Esophagus squamous epithelium (tissue), 5 donors: Measurements from ENCODE around the gene SNAI1. TPM values are rescaled to one million over a fixed set of nuclear protein-coding genes. Genes with fewer than 3 reads are reported as not detected.

Experiments
- DNase-seq: peaks from one replicate; lab custom pipeline; 2025; lab: John Stamatoyannopoulos, UW
- H3K27ac ChIP-seq, 4 donors: fragments of 200-600 bp; sonication (generic); one replicate each; pipeline ENCODE4 v1.5.1; 2016 to 2019; ENCODE audit warnings: mild to moderate bottlenecking in 1 of 4
- H3K27me3 ChIP-seq, 4 donors: fragments of 200-600 bp; sonication (generic); 1 replicate in 3 of 4; 2 replicates in 1 of 4; pipeline versions ENCODE4 v1.5.1 to v1.6.0; 2017 to 2021; ENCODE audit warnings: antibody characterized with exemption in 1 of 4
- H3K36me3 ChIP-seq, 3 donors: fragments of 200-600 bp; sonication (generic); one replicate each; pipeline ENCODE4 v1.5.1; 2016 to 2019
- H3K4me1 ChIP-seq, 3 donors: fragments of 200-600 bp; sonication (generic); one replicate each; pipeline ENCODE4 v1.5.1; 2017 to 2019
- H3K4me3 ChIP-seq, 4 donors: fragments of 200-600 bp; sonication (generic); 1 replicate in 3 of 4; 2 replicates in 1 of 4; pipeline ENCODE4 v1.5.1; 2016 to 2019; ENCODE audit warnings: mild to moderate bottlenecking in 2 of 4, moderate library complexity in 1 of 4
- H3K9me3 ChIP-seq, 3 donors: fragments of 200-600 bp; sonication (generic); one replicate each; pipeline ENCODE4 v1.5.1; 2016 to 2019
- POLR2A ChIP-seq, 4 donors: fragments of 450-650 bp; IDR thresholded peaks; one replicate each; pipeline ENCODE4 v1.6.1; 2017; ENCODE audit warnings: antibody characterized with exemption in 4 of 4, mild to moderate bottlenecking in 4 of 4, moderate library complexity in 3 of 4
- WGBS, 2 donors: methylation state at CpG; one replicate each; pipeline ENCODE4 v1.1.5; 2018; 5-methylcytosine and 5-hydroxymethylcytosine counted together
- intact Hi-C: fragments of 100-400 bp; cut with DNase I; formaldehyde crosslinking; loops from one replicate; pipeline ENCODE4 v1.15.0; 2022
- total RNA-seq, 4 donors: library from RNA; depleted of rRNA; stranded (reverse); fragments of >200 nt; gene quantifications; one replicate each; pipeline ENCODE4 v1.1.0, GENCODE V29; 2016
- TF ChIP-seq, protein P1 (sequence below), 6 experiments: fragments of 450-650 bp in 4 of 6; fragments of 200-600 bp in 2 of 6; sonication (generic) in 2 of 6; IDR thresholded peaks; one replicate each; pipeline ENCODE4 v1.5.1; 2016 to 2019; ENCODE audit warnings: antibody characterized with exemption in 6 of 6, mild to moderate bottlenecking in 4 of 6, moderate library complexity in 4 of 6
- donor health status: DM: yes; HTN: yes; CAD: no.

Gene SNAI1
- total RNA-seq: 1 to 10 TPM in 1 of 4 donors, under 1 TPM in 2, not detected in 1; 0.44 to 1.3 (median 0.75) TPM

DNA sequence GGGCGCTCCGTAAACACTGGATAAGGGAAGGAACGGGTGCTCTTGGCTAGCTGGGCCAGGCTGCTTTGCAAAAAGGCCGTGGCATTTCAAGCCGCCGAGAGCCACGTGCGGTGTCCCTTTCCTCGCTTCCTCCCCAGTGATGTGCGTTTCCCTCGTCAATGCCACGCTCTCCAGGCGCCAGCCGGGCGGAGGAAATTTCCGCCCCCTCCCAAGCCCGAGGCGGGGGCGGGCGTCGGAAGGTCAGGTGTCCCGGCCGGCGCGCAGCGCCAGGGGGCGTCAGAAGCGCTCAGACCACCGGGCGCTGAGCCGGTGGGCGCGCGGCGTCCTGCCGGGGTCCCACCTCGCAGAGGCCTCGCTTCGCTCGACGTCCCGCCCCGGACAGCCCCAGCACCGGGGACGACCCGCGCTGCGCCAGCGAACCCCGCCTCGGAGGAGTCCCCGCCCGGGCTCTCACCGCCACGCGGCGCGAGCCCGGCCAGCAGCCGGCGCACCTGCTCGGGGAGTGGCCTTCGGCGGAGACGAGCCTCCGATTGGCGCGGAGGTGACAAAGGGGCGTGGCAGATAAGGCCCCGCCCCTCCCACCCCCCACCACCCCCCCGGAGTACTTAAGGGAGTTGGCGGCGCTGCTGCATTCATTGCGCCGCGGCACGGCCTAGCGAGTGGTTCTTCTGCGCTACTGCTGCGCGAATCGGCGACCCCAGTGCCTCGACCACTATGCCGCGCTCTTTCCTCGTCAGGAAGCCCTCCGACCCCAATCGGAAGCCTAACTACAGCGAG lies at the start of gene SNAI1:
SNAI1 (plus strand) TSS at position 635 of the 777 bp plus-strand sequence; CDS start at position 715, 80 bp downstream.
- Histone ChIP-seq H3K9me3 (no peaks in the 10 kb centered on the region), H3K27me3 (peaks cover 0 to 34% (median 3%) of the 10 kb centered on the region in 4 donors), H3K4me1 (peaks cover 8 to 70% (median 31%) of the 10 kb centered on the region in 3 donors), H3K36me3 (no peaks in the 10 kb centered on the region), H3K4me3 (peak within 1 kb of the TSS; percentile 26 to 66 (median 44)), H3K27ac (peak within 1 kb of the TSS; percentile 53 to 80 (median 64))
- DNase-seq: no peak
- TF ChIP-seq POLR2A (IDR thresholded peaks at IDR 0.05): peak in 2 of 4 donors; percentile 62 to 82
- TF ChIP-seq, protein P1, sequence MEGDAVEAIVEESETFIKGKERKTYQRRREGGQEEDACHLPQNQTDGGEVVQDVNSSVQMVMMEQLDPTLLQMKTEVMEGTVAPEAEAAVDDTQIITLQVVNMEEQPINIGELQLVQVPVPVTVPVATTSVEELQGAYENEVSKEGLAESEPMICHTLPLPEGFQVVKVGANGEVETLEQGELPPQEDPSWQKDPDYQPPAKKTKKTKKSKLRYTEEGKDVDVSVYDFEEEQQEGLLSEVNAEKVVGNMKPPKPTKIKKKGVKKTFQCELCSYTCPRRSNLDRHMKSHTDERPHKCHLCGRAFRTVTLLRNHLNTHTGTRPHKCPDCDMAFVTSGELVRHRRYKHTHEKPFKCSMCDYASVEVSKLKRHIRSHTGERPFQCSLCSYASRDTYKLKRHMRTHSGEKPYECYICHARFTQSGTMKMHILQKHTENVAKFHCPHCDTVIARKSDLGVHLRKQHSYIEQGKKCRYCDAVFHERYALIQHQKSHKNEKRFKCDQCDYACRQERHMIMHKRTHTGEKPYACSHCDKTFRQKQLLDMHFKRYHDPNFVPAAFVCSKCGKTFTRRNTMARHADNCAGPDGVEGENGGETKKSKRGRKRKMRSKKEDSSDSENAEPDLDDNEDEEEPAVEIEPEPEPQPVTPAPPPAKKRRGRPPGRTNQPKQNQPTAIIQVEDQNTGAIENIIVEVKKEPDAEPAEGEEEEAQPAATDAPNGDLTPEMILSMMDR (IDR thresholded peaks at IDR 0.05): peak; percentile 39 to 72 (median 56)
- intact Hi-C loops: loop anchor here (10.0 kb wide), 1 partner anchor 192 kb away; no protein-coding TSS in a partner anchor
- WGBS, 2 donors: 0 to 3% methylated on average over 1 to 4 of the region's 90 CpGs

DNA sequence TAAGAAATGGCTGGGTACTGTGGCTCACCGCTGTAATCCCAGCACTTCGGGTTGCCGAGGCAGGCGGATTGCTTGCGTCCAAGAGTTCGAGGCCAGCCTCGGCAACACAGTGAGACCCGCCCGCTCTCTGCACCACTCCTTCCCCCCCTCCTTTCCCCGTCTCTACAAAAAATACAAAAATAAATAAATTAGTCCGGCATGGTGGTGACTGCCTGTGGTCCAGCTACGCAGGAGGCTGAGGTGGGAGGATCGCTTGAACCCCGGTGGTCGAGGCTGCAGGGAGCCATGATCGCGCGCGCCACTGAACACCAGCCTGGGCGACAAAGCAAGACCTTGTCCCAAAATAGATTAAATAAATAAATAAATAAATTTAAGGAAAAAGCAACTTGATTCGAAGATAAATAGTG lies 47.0 kb upstream of the SNAI1 start:
- intact Hi-C loops: no loop called here
- peaks cover 19 to 45% (median 26%) of the 10 kb centered on the region in 3 donors for H3K4me1 ChIP-seq
- WGBS, 2 donors: 17 to 36% methylated on average over 12 to 21 of the region's 21 CpGs
- H3K4me3 ChIP-seq: peak overlapping the region; percentile 87 to 100 (median 96)
- H3K27ac ChIP-seq: peak overlapping the region; percentile 90 to 97 (median 96)
- H3K9me3 ChIP-seq: no peaks in the 10 kb centered on the region
- DNase-seq: no peak
- H3K27me3 ChIP-seq: no peaks in the 10 kb centered on the region
- TF ChIP-seq, protein P1 (IDR thresholded peaks at IDR 0.05): no peak
- TF ChIP-seq POLR2A (IDR thresholded peaks at IDR 0.05): no peak
- H3K36me3 ChIP-seq: peaks cover 0 to 8% (median 0%) of the 10 kb centered on the region in 3 donors

DNA sequence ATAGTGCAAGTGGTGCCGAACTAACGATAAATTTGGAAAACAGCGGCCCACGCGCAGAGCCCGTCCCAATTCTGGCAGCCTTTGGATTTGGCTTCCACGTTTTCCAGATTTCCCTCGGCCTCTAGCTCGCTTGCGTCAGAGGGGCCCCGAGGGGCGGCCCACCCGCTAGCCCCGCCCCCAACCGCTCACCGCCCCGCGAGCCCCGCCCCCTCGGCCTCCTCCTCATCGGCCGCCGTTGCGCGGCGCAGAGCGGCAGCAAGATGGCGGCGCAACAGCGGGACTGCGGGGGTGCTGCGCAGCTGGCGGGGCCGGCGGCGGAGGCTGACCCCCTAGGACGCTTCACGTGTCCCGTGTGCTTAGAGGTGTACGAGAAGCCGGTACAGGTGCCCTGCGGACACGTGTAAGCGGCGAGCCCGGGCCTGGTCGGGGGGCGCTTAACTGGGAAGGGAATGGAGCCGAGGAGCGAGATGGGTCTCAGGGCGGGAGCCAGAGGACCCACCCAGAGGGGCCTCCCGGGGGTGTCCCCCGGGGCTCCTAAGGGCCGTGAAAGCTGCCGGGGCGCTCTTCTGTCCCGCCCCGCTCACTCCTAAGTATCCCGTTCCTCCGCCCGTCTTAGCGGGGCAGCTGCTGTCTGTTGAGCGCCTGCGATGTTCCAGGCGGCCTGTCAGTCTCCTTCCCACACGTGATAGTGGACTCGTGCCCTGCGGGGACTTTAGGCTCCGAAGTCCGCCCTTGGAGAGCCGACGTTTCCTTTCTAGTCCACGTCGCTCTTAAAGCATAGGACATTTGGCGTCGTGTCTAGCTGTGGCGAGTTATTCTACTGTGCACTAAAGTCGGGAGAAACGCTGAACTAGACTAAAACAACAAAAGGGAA lies 46.4 kb upstream of the SNAI1 start, which contains the start of gene RNF114:
RNF114 (plus strand) TSS at position 245 of the 874 bp plus-strand sequence; CDS start at position 261, 16 bp downstream.
- peak in 3 of 4 donors; percentile 56 to 95 (median 90) for TF ChIP-seq POLR2A (IDR thresholded peaks at IDR 0.05)
- TF ChIP-seq, protein P1 (IDR thresholded peaks at IDR 0.05): peak in 1 of 6 experiments; percentile 5
- H3K36me3 ChIP-seq: peaks cover 0 to 15% (median 0%) of the 10 kb centered on the region in 3 donors
- WGBS, 2 donors: 0 to 1% methylated on average over 25 to 38 of the region's 79 CpGs
- intact Hi-C loops: no loop called here
- H3K27me3 ChIP-seq: no peaks in the 10 kb centered on the region
- H3K4me3 ChIP-seq: peak within 1 kb of the TSS; percentile 87 to 100 (median 96)
- H3K9me3 ChIP-seq: no peaks in the 10 kb centered on the region
- DNase-seq: peak; percentile 53
- peak within 1 kb of the TSS; percentile 90 to 97 (median 96) for H3K27ac ChIP-seq
- H3K4me1 ChIP-seq: peaks cover 19 to 52% (median 26%) of the 10 kb centered on the region in 3 donors

DNA sequence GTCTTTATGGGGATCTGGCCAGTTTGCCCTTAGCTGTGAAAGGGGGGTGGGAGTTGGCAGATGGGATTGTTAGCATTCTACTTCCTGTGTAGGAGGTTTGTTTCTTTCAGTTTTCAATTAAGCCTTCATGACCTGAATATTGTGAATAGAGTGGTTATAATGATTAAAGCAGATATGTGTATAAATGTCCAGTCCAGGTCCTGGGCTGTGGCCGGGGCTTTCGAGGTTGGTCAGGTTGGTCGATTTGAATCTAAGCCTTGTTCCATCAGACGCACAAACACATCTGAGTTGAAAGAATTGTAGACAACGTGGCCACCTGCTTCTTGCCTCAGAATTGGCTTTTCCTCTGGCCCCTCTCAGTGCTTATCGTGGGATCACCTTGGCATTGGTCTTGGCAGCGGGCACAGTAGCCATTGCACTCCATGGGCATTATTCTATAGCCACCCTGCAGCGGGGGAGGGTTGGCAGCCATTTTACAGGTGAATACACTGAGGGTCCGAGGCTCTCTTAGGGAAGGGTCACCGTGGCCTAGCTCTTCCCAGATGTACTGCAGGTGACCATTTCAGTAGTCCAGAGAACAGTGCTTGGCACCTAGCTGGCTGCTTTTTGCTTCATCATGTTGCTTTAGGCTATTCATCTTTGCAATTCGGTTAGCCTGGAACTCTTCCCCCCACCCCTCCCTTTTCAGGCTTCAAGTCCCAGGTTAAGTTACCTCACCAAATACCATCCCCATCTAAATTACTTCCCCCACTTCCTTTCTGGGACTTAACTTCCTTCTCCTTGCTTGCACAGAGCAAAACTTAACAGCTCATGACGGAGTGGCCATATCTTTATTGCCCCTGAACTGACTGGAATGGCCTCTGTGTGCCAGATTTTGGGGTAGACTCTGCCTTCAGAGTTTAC lies 45.5 kb upstream of the SNAI1 start:
- TF ChIP-seq, protein P1 (IDR thresholded peaks at IDR 0.05): no peak
- no peak for TF ChIP-seq POLR2A (IDR thresholded peaks at IDR 0.05)
- H3K27me3 ChIP-seq: no peaks in the 10 kb centered on the region
- no peaks in the 10 kb centered on the region for H3K9me3 ChIP-seq
- H3K27ac ChIP-seq: peak overlapping the region; percentile 90 to 97 (median 96)
- H3K36me3 ChIP-seq: peaks cover 0 to 24% (median 0%) of the 10 kb centered on the region in 3 donors
- no peak for DNase-seq
- WGBS, 2 donors: 11 to 12% methylated on average over 10 to 12 of the region's 12 CpGs
- H3K4me1 ChIP-seq: peaks cover 19 to 60% (median 26%) of the 10 kb centered on the region in 3 donors
- intact Hi-C loops: no loop called here
- H3K4me3 ChIP-seq: peak overlapping the region; percentile 87 to 100 (median 96)
